HL-60/S4 treated with retinoic acid at 250 ng/mL for 4 days and 3 days (cell line): Measurements from ENCODE around the gene ABHD10.

ENCODE experiments used
- in situ Hi-C: fragments of 300-500 bp; cut with MboI; formaldehyde crosslinking; loops from 2 replicates; pipeline ENCODE4 v1.7.0; 2022; ENCODE audit warnings: low sequenced_read_pairs

ABHD10 gene

GRCh38 chr3:111998636-111999483 lies 20.0 kb downstream of the ABHD10 start, which contains the start of gene TAGLN3:
TSS of gene TAGLN3 (plus strand) at chr3:111998922. CDS start at chr3:111999423, 501 bp downstream.
- in situ Hi-C loops = no loop called here

- in situ Hi-C loops = no loop called here
Observed at GRCh38 chr3:111999484-112000324, 20.9 kb downstream of the ABHD10 start.

- in situ Hi-C loops = no loop called here
Observed at GRCh38 chr3:112000367-112000771, 21.5 kb downstream of the ABHD10 start.

GRCh38 chr3:112000966-112001365 lies 22.1 kb downstream of the ABHD10 start:
- in situ Hi-C loops = no loop called here

- in situ Hi-C loops = no loop called here
Observed at GRCh38 chr3:112001526-112001925, 22.7 kb downstream of the ABHD10 start.

GRCh38 chr3:112002096-112002971 lies 23.5 kb downstream of the ABHD10 start:
- in situ Hi-C loops = no loop called here

GRCh38 chr3:112003321-112004080 lies 24.7 kb downstream of the ABHD10 start:
- in situ Hi-C loops = no loop called here

- in situ Hi-C loops = no loop called here
Observed at GRCh38 chr3:112004187-112004586, 25.4 kb downstream of the ABHD10 start.

GRCh38 chr3:112004669-112005068 lies 25.8 kb downstream of the ABHD10 start:
- in situ Hi-C loops = no loop called here

- in situ Hi-C loops = no loop called here
Observed at GRCh38 chr3:112005091-112005672, 26.4 kb downstream of the ABHD10 start.

GRCh38 chr3:112007633-112008032 lies 28.8 kb downstream of the ABHD10 start:
- in situ Hi-C loops = no loop called here

- in situ Hi-C loops = no loop called here
Observed at GRCh38 chr3:112009670-112010069, 30.8 kb downstream of the ABHD10 start.

GRCh38 chr3:112010636-112011035 lies 31.8 kb downstream of the ABHD10 start:
- in situ Hi-C loops = no loop called here

- in situ Hi-C loops = no loop called here
Observed at GRCh38 chr3:112011376-112011940, 32.6 kb downstream of the ABHD10 start.

- in situ Hi-C loops = no loop called here
Observed at GRCh38 chr3:112012205-112012992, 33.6 kb downstream of the ABHD10 start.

GRCh38 chr3:112013058-112013783 lies 34.4 kb downstream of the ABHD10 start:
- in situ Hi-C loops = no loop called here

- in situ Hi-C loops = no loop called here
Observed at GRCh38 chr3:112013784-112014143, 34.9 kb downstream of the ABHD10 start.

- in situ Hi-C loops = no loop called here
Observed at GRCh38 chr3:112017091-112017490, 38.3 kb downstream of the ABHD10 start.
